Retina (tissue), 1 donor: Measurements from ENCODE around the gene EMID1.
A peak's percentile ranks its signal among the peaks of the same experiment; 100 is the strongest.

Experiments used
- DNase-seq: peaks from one replicate; pipeline ENCODE4 v3.0.0-alpha.2; 2016

EMID1 gene

DNA sequence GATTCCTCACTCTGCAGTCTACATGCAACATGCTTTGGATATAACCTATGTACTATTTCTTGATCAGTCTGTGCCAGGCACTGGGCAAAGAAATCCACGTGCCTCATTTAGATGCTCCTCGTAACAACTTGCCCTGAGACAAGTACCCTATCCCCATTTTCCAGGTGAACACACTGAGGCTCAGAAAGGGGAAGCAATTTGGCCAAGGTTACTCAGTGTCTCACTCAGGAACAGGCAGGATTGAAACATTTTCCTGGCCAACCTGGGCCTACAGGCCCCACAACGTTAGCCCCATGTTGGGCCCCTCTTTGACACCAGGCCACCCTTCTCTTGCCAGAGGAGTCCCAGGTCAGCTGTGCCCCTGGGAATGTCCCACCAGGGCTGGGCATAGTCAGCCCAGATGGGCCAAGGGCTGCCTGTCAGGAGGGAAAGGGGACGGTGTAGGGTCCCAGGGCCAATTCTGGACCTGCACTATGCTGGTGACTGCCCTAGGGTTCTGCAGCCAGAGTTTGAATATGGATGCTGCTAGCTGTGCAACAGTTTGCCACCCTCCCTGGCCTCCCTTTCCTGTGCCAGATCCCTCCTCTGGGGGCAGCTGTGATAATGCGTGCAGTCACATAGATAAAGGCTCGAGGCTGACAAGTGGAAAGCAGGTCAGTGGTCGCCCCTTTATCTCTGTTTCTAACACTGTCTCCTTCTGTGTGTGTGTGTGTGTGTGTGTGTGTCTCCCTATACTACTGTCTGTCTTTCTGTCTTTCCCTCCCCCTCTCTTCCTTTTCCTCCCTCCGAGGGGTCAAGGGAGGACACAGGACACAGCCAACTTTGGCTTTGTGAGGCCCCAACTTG, 10.4 kb upstream of the EMID1 start:
- DNase-seq = peak; percentile 64

DNA sequence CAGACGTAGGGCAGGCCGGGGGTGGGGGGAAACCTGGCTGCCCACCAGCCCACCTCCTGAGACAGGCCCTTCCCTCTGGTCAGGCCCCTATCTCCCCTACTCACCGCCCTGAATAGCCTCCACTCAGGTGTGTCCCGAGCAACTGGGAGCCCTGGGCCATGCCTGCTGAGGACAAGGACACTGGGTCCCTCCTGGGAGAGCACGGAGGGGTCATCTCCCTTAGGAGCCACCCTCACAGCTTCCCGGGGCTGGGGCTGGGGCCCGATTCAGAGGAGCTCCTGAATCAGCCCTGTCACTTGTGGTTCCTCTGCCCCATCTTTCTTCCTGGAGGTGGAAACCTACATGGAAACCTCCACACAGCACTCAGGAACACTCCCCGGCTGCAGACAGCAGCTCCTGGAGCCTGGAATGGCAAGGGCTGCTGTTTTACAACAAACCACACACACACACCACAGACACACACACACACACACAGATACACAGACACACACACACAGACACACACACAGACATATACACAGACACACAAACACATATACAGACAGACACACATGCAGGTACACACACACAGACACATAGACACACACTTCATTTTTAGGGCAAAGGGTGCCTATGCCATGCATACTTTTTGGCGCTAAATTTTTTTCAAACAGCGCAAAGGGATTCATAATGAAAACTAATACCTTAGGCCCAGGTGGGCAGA, 9.6 kb upstream of the EMID1 start:
- DNase-seq = no peak

- DNase-seq = no peak
Observed at GRCh38 chr22:29197096-29197495, 8.6 kb upstream of the EMID1 start.

GRCh38 chr22:29198240-29198639, 7.5 kb upstream of the EMID1 start:
- no peak for DNase-seq

DNA sequence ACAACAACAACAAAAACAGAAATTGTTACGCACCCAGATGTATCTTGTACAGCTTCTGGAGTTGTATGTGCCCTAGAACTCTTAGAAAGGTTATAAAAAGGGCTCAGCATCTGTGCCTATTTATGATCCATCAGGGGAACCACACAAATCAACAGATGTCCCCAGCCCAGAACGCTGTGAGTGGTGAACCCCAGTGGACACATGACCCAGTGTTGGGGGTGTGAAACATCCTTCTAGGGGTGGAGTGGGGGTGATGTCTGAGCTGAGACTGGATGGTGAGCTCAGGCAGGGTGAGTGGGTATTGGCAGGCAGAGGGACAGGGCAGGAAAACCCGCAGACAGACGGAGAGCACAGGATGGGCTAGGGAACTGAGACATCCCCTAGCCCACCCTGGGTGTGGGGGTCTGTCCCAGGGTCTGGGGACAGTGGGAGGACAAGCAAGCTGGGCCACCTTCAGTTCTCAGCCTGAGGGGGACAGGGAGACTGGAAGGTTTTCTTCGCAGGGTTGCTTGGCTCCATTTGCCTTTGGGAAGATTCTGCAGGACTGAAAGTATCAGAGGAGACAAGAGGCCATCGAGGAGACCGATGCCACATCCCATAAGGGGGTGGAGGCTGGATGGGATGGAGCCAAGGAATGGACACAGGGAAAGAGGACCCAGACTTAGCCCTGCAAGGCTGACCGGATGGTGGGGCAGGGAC, 5.8 kb upstream of the EMID1 start:
- DNase-seq = no peak

DNA sequence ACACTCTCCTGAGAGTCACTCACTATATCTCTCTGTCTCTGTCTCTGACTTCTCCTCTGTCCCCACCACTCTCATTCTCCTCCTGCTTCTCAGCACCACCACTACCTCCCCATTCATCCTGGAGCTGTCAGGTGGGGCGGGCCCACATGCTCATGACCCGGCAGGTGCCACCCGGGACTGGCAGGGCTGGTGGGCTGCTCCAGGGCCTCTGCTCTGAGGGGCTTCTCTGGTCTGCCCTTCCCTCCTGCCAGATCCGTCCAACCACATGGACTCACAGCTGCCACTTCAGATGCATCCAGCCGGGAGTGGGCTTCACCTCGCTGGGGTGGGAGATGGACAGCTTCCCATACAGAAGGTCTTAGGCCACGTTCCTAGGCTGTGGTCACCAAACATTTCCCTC, 4.8 kb upstream of the EMID1 start:
- no peak for DNase-seq

DNA sequence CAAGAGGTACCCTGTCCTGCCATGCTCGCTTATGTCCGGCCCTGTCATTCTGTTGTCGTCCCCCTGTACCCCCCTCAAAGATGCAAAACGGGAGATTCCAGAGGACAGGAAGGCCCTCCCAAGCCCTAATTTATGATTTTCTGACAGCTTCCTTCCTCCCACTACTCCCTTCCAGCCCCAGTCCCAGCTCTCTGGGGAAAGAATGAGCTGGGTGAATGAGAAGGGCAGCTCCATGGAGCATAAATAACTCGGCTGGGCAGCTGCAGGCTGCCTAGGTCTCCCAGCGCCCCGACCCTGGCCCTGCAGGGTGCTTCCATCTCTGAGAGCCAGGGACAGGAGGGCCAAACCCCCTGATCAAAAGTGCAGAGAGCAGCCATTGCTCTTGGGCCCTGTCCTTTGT, 3.9 kb upstream of the EMID1 start:
- DNase-seq = no peak

DNA sequence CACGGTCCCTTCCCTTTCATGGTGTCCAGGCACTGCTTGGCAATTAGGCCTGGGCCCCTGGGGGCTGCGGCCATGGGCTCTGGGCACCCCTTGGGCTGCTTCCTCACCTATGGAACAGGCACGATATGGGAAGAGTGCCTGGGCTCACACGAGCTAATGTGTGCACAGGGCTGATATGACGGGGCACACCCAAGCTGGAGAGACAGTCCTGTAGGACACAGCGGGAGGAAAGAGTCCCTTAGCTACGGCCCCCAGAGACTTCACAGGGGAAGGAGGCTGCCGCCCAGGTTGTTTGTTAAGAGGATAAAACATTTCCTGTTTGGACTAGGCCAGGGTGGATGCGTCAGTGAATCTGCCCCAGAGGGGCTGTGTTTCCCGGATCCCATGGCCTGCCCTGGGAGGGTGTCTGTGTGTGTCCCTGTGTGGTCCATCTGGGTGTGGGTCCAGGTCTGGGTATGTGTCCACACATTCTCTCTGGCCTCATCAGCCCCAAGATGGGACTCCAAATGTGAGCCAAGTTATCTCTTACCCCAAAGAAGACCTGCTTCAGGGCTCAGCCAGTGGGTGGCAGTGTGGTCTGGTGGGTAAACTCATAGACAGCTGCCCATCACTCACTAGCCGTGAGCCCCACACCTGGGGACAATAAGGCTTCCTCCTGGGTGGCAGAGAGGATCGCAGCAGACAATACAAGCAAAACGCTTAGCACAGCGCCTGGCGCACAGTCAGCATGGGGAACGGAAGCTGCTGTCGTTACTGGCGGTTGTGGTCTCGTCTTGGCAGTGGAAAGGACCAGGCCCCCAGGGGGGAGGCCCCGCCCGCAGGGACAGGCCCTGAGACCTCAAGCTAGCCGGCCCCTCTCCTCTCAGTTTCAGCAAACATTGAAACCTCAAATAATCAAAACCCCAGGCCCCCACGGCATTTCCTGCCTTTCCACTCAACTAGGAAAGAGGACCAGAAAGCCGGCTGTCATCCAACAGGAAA, 3.2 kb upstream of the EMID1 start:
- DNase-seq = peak; percentile 40

GRCh38 chr22:29203488-29204454, 1.9 kb upstream of the EMID1 start:
- no peak for DNase-seq

DNA sequence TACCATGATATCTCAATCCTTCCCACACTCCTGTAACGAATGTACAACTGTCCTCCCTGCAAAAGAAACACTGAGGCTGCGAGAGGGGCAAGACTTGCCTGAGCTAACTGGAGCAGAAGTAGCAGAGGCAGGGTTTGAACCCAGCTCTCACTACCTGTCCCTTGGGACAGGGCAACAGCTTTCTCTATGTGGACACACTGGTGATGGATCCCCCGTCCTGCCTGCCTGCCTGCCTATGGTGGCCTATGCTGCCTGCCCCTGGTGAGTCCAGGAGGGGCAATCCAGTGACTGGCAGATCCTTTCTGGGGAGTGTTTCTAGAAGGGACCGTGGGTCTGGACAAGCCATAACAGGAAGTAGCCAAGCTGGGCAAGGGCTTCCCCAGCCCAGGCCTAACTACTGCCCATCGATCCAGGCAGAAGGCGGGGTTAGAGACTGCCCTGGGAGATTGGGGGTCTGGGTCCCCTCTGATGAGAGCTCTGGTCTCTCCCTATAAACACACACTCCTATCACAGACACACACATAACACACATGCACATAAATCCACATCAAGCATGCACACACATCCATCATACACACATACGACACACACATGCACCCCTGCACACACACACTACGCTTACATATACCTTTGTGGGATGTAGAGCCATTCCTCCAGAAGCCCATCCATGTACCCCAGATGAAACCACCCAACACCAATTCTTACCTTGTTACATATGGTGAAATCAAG, 1.1 kb upstream of the EMID1 start:
- peak; percentile 17 for DNase-seq

GRCh38 chr22:29205252-29205593, 473 bp upstream of the EMID1 start:
- peak; percentile 34 for DNase-seq

GRCh38 chr22:29206372-29207242, 911 bp downstream of the EMID1 start:
- DNase-seq = peak; percentile 49

DNA sequence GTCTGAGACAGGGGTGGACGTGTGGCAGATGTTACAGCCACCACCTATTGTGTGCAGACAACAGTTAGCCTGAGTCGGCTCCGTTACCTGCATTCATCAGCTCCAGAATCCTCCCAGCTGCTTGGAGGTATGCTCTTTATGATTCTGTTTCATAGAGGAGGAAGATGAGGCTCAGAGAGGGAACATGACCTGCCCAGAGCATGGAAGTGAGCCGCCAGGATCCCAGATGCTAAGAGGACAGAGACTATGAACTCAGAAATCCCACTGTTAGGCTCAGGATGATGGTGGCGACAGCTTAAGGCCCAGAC, 1.5 kb downstream of the EMID1 start:
- DNase-seq = no peak

GRCh38 chr22:29207562-29208501, 2.1 kb downstream of the EMID1 start:
- no peak for DNase-seq

DNA sequence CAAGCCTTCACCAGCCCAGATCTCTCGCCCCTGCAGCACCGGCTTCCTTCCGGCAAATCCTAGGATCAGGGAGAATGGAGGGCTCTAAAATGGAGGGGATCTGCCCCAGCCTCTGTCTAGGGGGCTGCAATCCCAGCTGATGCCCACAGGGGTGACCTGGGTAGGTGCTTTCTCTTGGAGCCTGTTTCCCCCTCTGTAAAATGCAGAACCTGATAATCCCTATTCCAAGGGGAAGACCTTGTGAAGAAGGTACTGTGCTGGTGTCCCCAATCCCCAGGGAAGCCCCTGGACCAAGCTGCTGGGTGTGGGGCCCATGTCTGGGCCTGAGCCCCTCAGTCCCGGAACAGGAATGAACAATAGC, 2.8 kb downstream of the EMID1 start:
- no peak for DNase-seq

DNA sequence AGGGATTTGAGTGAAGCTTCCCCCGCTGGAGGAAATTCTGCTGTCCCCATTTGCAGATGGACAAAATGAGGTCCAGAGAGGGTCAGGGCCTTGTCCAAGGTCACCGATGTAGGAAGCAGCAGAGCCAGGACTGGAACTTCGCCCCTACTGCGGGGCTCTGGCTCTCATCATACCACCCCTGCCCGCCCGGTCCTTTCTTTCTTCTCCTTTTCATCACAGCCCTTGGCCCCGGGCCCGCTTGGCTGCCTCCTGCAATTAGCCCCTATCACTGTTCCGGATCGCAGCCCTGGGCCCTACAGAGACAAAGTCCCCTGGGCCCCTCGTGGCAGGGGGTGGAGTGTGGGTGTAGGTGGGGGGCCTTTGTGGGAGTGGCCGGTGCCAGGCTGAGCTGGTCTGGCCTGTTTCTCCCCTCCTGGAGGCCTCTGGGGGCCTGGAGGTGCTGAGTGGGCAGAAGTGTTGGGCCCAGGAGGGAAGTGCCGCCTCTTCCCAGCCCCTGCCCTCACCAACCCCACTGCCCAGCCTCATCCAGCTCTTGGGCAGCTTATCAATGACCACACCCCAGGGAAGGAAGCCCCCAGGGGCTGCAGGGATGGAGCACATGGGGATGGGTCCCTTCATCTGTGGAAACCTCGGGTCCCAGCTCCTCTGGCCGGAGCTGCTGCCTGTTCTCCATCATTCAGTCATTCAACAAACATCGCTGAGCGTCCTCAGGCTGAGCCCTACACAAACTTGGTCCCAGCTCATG, 3.4 kb downstream of the EMID1 start:
- peak; percentile 33 for DNase-seq

GRCh38 chr22:29209624-29209929, 3.9 kb downstream of the EMID1 start:
- DNase-seq = no peak

DNA sequence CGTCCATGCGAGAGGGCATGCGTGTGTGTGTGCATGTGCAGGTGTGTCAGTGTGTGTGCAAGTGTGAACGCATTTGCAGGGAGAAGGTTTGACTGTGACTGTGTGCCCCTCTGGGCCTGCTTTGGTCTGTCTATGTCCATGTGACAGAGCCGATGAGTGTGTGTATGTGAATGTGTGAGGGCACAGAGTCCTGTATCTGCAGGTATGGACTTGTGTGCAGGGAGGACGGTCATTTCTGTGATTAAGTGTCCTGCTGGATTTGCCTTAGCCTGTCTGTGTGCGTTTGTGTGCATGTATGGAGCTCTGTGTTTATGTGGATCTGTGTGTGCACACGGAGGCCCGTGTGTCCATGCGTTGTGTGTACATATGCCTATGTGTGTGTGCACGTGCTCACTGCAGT, 5.4 kb downstream of the EMID1 start:
- no peak for DNase-seq
